B cell (primary cell): Measurements from ENCODE around the gene GPC3. TPM values are rescaled to one million over a fixed set of nuclear protein-coding genes. Genes with fewer than 3 reads are reported as not detected.

Experiments used
- ATAC-seq: fragments of 200-7000 bp; cut with Tn5 transposase; one replicate; pipeline ENCODE4 v1.10.0; 2021; ENCODE audit warnings: low read depth, mild to moderate bottlenecking, moderate number of reproducible peaks, moderate library complexity
- CTCF ChIA-PET: fragments of 350-600 bp; sonication (Branson Sonifier 250); formaldehyde crosslinking; loops from one replicate; lab custom pipeline; 2021; ENCODE audit warnings: antibody characterized with exemption, inconsistent platforms; lab: Charles Lee
- POLR2A ChIA-PET: fragments of 350-600 bp; sonication (Branson Sonifier 250); formaldehyde crosslinking; loops from one replicate; lab custom pipeline; 2021; ENCODE audit warnings: antibody characterized with exemption; lab: Charles Lee
- DNase-seq: peaks from one replicate; pipeline ENCODE4 v3.0.0; 2013
- H2AFZ ChIP-seq: 2 replicates; pipeline ENCODE4 v1.6.1; 2012; ENCODE audit warnings: mild to moderate bottlenecking, low read depth, low read length; ENCODE audit not compliant: insufficient read depth, poor library complexity, severe bottlenecking
- H3K27ac ChIP-seq, 2 donors: 1 replicate in 1 of 2; 2 replicates in 1 of 2; pipeline ENCODE4 v1.5.1; 2012 to 2013; ENCODE audit warnings: low read length in 2 of 2, mild to moderate bottlenecking in 2 of 2, moderate library complexity in 1 of 2
- H3K27me3 ChIP-seq, 4 experiments: fragments of 200-600 bp in 1 of 4; sonication (generic) in 1 of 4; replicated peaks in 1 of 4; 1 replicate in 2 of 4; 2 replicates in 2 of 4; pipeline versions ENCODE4 v1.6.1 to v1.7.0; 2013 to 2016; ENCODE audit warnings: low read length in 3 of 4, mild to moderate bottlenecking in 2 of 4, mixed read lengths in 1 of 4, moderate library complexity in 1 of 4; ENCODE audit not compliant: insufficient read depth in 4 of 4, control insufficient read depth in 3 of 4; ENCODE audit errors: control extremely low read depth in 1 of 4
- H3K36me3 ChIP-seq, 2 experiments: replicated peaks in 1 of 2; 1 replicate in 1 of 2; 2 replicates in 1 of 2; pipeline versions ENCODE4 v1.6.1 to v1.7.1; 2013; ENCODE audit warnings: low read length in 1 of 2; ENCODE audit not compliant: insufficient read depth in 2 of 2, control insufficient read depth in 1 of 2; ENCODE audit errors: control extremely low read depth in 1 of 2, extremely low read depth in 1 of 2
- H3K4me1 ChIP-seq, 2 donors: fragments of 200-600 bp in 1 of 2; sonication (generic) in 1 of 2; 1 replicate in 1 of 2; 2 replicates in 1 of 2; pipeline versions ENCODE4 v1.5.1 to v1.6.1; 2013 to 2017; ENCODE audit warnings: low read length in 2 of 2; ENCODE audit not compliant: control insufficient read depth in 2 of 2, insufficient read depth in 2 of 2
- H3K4me2 ChIP-seq: replicated peaks from 2 replicates; pipeline ENCODE3; 2012; ENCODE audit warnings: mild to moderate bottlenecking, low read depth, low read length; ENCODE audit not compliant: poor library complexity, severe bottlenecking
- H3K4me3 ChIP-seq, 5 experiments: fragments of 200-600 bp in 1 of 5; sonication (generic) in 1 of 5; 1 replicate in 3 of 5; 2 replicates in 2 of 5; pipeline versions ENCODE4 v1.5.1 to v1.7.0; 2011 to 2016; ENCODE audit warnings: low read length in 4 of 5, mild to moderate bottlenecking in 4 of 5, low read depth in 2 of 5, control low read depth in 1 of 5, moderate library complexity in 1 of 5; ENCODE audit not compliant: insufficient read depth in 1 of 5; ENCODE audit errors: control extremely low read depth in 1 of 5, extremely low read depth in 1 of 5
- H3K79me2 ChIP-seq: fragments of 200-600 bp; sonication (generic); one replicate; pipeline ENCODE4 v1.6.0; 2016; ENCODE audit warnings: low read length; ENCODE audit not compliant: control insufficient read depth, insufficient read depth
- H3K9ac ChIP-seq: fragments of 200-600 bp; sonication (generic); 2 replicates; pipeline ENCODE4 v1.6.1; 2017; ENCODE audit warnings: mild to moderate bottlenecking, low read length, moderate library complexity
- H3K9me3 ChIP-seq, 3 donors: one replicate each; pipeline versions ENCODE4 v1.6.1 to v1.7.1; 2013; ENCODE audit warnings: low read length in 2 of 3; ENCODE audit not compliant: control insufficient read depth in 2 of 3, insufficient read depth in 1 of 3; ENCODE audit errors: control extremely low read depth in 1 of 3
- H4K20me1 ChIP-seq: 2 replicates; pipeline ENCODE4 v1.6.0; 2012; ENCODE audit warnings: mild to moderate bottlenecking, low read length; ENCODE audit not compliant: insufficient read depth, control insufficient read depth, poor library complexity, severe bottlenecking
- H3K27ac Mint-ChIP-seq: one replicate; pipeline ENCODE4 v1.8.0; 2021; ENCODE audit warnings: mixed read lengths
- H3K27me3 Mint-ChIP-seq: one replicate; pipeline ENCODE4 v1.8.0; 2021; ENCODE audit warnings: mixed read lengths
- H3K4me1 Mint-ChIP-seq: one replicate; pipeline ENCODE4 v1.8.0; 2021; ENCODE audit warnings: mixed read lengths
- H3K4me3 Mint-ChIP-seq: one replicate; pipeline ENCODE4 v1.8.0; 2021; ENCODE audit warnings: mixed read lengths
- H3K9me3 Mint-ChIP-seq: one replicate; pipeline ENCODE4 v1.8.0; 2022; ENCODE audit warnings: mixed read lengths; ENCODE audit not compliant: insufficient read depth
- EZH2 ChIP-seq: IDR thresholded peaks from 2 replicates; pipeline ENCODE4 v1.6.1; 2012; ENCODE audit warnings: borderline replicate concordance, low read depth, mild to moderate bottlenecking, moderate library complexity, low read length; ENCODE audit not compliant: insufficient read depth, poor library complexity, severe bottlenecking
- WGBS: methylation state at CpG from one replicate; pipeline ENCODE4 v1.1.5; 2013; ENCODE audit warnings: missing lambda C conversion rate; ENCODE audit not compliant: insufficient coverage; 5-methylcytosine and 5-hydroxymethylcytosine counted together
- intact Hi-C: fragments of 100-400 bp; cut with micrococcal nuclease; formaldehyde crosslinking; loops from one replicate; pipeline ENCODE4 v1.10.0; 2022
- polyA plus RNA-seq: library from polyadenylated mRNA; depleted of rRNA; stranded (reverse); fragments of >200 nt; gene quantifications from 2 replicates; pipeline ENCODE4 v1.2.3, GENCODE V29; 2012
- total RNA-seq, 2 donors: library from RNA; stranded (reverse); fragments of 120-200 nt in 1 of 2; gene quantifications; 1 replicate in 1 of 2; 2 replicates in 1 of 2; pipeline versions ENCODE4 v1.2.3 to v1.2.4, GENCODE V29; 2013 to 2022
- TF ChIP-seq, protein P1 (sequence below): fragments of 200-600 bp; IDR thresholded peaks from one replicate; pipeline ENCODE4 v1.8.0; 2022; ENCODE audit warnings: antibody characterized with exemption, mild to moderate bottlenecking

Gene GPC3
- total and polyA plus RNA-seq, 2 donors (not counting 1 experiment from before 2014, with no cell fraction given) = not detected

DNA sequence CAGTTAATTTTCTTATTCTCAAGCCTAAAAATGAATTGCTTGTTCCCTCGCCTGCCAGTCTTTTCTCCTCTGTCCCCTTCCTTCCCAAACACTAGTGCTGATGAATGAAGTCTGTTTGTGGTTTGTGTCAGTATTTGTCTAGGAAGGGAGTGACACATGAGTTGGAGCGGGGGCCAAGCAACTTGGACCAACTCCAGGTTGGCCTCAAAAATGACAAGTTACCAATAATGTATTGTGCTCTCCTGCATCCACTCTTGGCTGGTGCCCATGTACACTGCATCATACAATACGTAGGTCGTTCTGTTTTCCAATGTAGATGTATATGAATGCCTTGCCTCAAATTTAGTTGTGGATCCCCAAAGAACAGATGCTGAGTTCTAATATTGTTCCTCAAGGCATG lies 347.1 kb downstream of the GPC3 start:
- DNase-seq (no peak), ATAC-seq (no peak)
- Histone ChIP-seq H2AFZ (no peak overlapping the region), H3K9me3 (no peaks in the 10 kb centered on the region), H3K4me3 (no peak overlapping the region), H3K36me3 (no peaks in the 10 kb centered on the region), H4K20me1 (no peaks in the 10 kb centered on the region), H3K27ac (no peak overlapping the region), H3K4me1 (no peaks in the 10 kb centered on the region), H3K4me2 (no peak overlapping the region), H3K9ac (no peak overlapping the region), H3K27me3 (no peaks in the 10 kb centered on the region), H3K79me2 (no peaks in the 10 kb centered on the region)
- no peak overlapping the region for H3K4me3 Mint-ChIP-seq
- H3K9me3 Mint-ChIP-seq = no peaks in the 10 kb centered on the region
- no peaks in the 10 kb centered on the region for H3K27me3 Mint-ChIP-seq
- ChIA-PET POLR2A (no interaction called here), CTCF (no interaction called here)
- H3K4me1 Mint-ChIP-seq = no peaks in the 10 kb centered on the region
- WGBS = no CpG with 5 or more reads among the region's 4 CpGs
- no peak overlapping the region for H3K27ac Mint-ChIP-seq
- TF ChIP-seq, protein P1, sequence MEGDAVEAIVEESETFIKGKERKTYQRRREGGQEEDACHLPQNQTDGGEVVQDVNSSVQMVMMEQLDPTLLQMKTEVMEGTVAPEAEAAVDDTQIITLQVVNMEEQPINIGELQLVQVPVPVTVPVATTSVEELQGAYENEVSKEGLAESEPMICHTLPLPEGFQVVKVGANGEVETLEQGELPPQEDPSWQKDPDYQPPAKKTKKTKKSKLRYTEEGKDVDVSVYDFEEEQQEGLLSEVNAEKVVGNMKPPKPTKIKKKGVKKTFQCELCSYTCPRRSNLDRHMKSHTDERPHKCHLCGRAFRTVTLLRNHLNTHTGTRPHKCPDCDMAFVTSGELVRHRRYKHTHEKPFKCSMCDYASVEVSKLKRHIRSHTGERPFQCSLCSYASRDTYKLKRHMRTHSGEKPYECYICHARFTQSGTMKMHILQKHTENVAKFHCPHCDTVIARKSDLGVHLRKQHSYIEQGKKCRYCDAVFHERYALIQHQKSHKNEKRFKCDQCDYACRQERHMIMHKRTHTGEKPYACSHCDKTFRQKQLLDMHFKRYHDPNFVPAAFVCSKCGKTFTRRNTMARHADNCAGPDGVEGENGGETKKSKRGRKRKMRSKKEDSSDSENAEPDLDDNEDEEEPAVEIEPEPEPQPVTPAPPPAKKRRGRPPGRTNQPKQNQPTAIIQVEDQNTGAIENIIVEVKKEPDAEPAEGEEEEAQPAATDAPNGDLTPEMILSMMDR = no peak
- no peak for TF ChIP-seq EZH2
- intact Hi-C loops = no loop called here

DNA sequence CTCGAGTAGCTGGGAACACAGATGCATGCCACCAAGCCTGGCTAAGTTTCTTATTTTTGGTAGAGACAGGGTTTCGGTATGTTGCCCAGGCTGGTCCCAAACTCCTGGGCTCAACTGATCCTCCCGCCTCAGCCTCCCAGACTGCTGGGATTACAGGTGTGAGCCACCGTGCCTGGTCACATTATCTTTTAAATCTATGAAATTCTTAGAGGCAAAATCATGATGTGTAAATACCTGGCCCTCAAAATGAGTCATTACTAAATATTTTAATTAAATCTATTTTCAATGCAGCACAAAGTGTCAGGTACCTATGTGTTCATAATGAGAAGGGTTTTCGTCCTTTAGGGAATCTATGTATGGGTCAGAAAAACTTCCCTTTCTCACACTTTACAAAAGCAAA lies 347.6 kb downstream of the GPC3 start:
- no peak for ATAC-seq

More for the DNA sequence above, 347.6 kb downstream of the GPC3 start:
- no peak for DNase-seq
- Mint-ChIP-seq H3K27me3 (no peaks in the 10 kb centered on the region), H3K27ac (no peak overlapping the region), H3K9me3 (no peaks in the 10 kb centered on the region), H3K4me1 (no peaks in the 10 kb centered on the region), H3K4me3 (no peak overlapping the region)
- Histone ChIP-seq H2AFZ (no peak overlapping the region), H3K9ac (no peak overlapping the region), H3K27me3 (no peaks in the 10 kb centered on the region), H3K9me3 (no peaks in the 10 kb centered on the region), H3K79me2 (no peaks in the 10 kb centered on the region), H3K4me2 (no peak overlapping the region), H3K4me3 (no peak overlapping the region), H3K27ac (no peak overlapping the region), H3K36me3 (no peaks in the 10 kb centered on the region), H3K4me1 (no peaks in the 10 kb centered on the region), H4K20me1 (no peaks in the 10 kb centered on the region)
- ChIA-PET CTCF (no interaction called here), POLR2A (no interaction called here)
- WGBS = 100% methylated on average over 1 of the region's 5 CpGs
- intact Hi-C loops = no loop called here
- TF ChIP-seq, protein P1 = no peak
- TF ChIP-seq EZH2 = no peak
